WTC11 (cell line): ENCODE data around the gene DHX8. TPM values are rescaled to one million over a fixed set of nuclear protein-coding genes. Genes with fewer than 3 reads are reported as not detected.

Source experiments
- ATAC-seq: fragments of 200-7000 bp; cut with Tn5 transposase; 2 replicates; pipeline ENCODE4 v1.10.0; 2021; ENCODE audit warnings: mild to moderate bottlenecking, moderate library complexity
- CTCF ChIA-PET: fragments of 300-600 bp; sonication (Branson Sonifier 250); formaldehyde crosslinking; loops from one replicate; lab custom pipeline; 2021; ENCODE audit warnings: antibody characterized with exemption; lab: Charles Lee
- POLR2A ChIA-PET: fragments of 350-600 bp; sonication (Branson Sonifier 250); formaldehyde crosslinking; loops from one replicate; lab custom pipeline; 2021; ENCODE audit warnings: antibody characterized with exemption; lab: Charles Lee
- DNase-seq: peaks from one replicate; pipeline ENCODE4 v3.0.0; 2021; ENCODE audit warnings: low spot score
- H3K27ac Mint-ChIP-seq: 2 replicates; pipeline ENCODE4 v1.8.0; 2021; ENCODE audit warnings: mixed read lengths
- H3K27me3 Mint-ChIP-seq: 2 replicates; pipeline ENCODE4 v1.8.0; 2021; ENCODE audit warnings: low read depth, mild to moderate bottlenecking, moderate library complexity, mixed read lengths
- H3K36me3 Mint-ChIP-seq: 2 replicates; pipeline ENCODE4 v1.8.0; 2021; ENCODE audit warnings: mixed read lengths
- H3K4me1 Mint-ChIP-seq: 2 replicates; pipeline ENCODE4 v1.8.0; 2022; ENCODE audit warnings: mixed read lengths
- H3K4me3 Mint-ChIP-seq: 2 replicates; pipeline ENCODE4 v1.8.0; 2021; ENCODE audit warnings: mild to moderate bottlenecking, moderate library complexity, mixed read lengths
- H3K9me3 Mint-ChIP-seq: 2 replicates; pipeline ENCODE4 v1.8.0; 2021; ENCODE audit warnings: mixed read lengths
- ESRRA ChIP-seq: sonication (generic); formaldehyde crosslinking; IDR thresholded peaks from 2 replicates; pipeline ENCODE4 v1.8.1; 2022; ENCODE audit warnings: mild to moderate bottlenecking, missing genetic modification reagents, borderline replicate concordance
- ETV6 ChIP-seq: sonication (generic); formaldehyde crosslinking; IDR thresholded peaks from 2 replicates; pipeline ENCODE4 v1.8.1; 2022; ENCODE audit warnings: mild to moderate bottlenecking, missing genetic modification reagents
- GRHL2 ChIP-seq: fragments of 250-450 bp; sonication (Bioruptor Pico); IDR thresholded peaks from 2 replicates; pipeline ENCODE4 v1.8.0; 2022; ENCODE audit warnings: mild to moderate bottlenecking, moderate library complexity; ENCODE audit not compliant: insufficient replicate concordance, severe bottlenecking
- GTF2I ChIP-seq: fragments of 250-450 bp; sonication (Bioruptor Pico); conservative IDR thresholded peaks from 2 replicates; pipeline ENCODE4 v1.4.0; 2021; ENCODE audit warnings: mild to moderate bottlenecking
- HMGA2 ChIP-seq: fragments of 250-450 bp; sonication (Bioruptor Pico); IDR thresholded peaks from 2 replicates; pipeline ENCODE4 v1.4.0; 2021; ENCODE audit warnings: mild to moderate bottlenecking, moderate library complexity
- HMGXB4 ChIP-seq: sonication (generic); formaldehyde crosslinking; IDR thresholded peaks from 2 replicates; pipeline ENCODE4 v1.8.1; 2023; ENCODE audit warnings: mild to moderate bottlenecking, moderate library complexity, missing genetic modification reagents
- MAX ChIP-seq: sonication (generic); formaldehyde crosslinking; IDR thresholded peaks from 2 replicates; pipeline ENCODE4 v1.8.0; 2022; ENCODE audit warnings: mild to moderate bottlenecking, missing genetic modification reagents
- NFYB ChIP-seq: sonication (generic); formaldehyde crosslinking; conservative IDR thresholded peaks from 2 replicates; pipeline ENCODE4 v1.8.0; 2022; ENCODE audit warnings: low read depth, missing genetic modification reagents
- OVOL2 ChIP-seq: fragments of 250-450 bp; sonication (Bioruptor Pico); IDR thresholded peaks from 2 replicates; pipeline ENCODE4 v1.9.0; 2021; ENCODE audit warnings: mild to moderate bottlenecking, borderline replicate concordance
- PRDM15 ChIP-seq: sonication (generic); formaldehyde crosslinking; IDR thresholded peaks from 2 replicates; pipeline ENCODE4 v1.8.0; 2022; ENCODE audit warnings: missing genetic modification reagents
- RELA ChIP-seq: sonication (generic); formaldehyde crosslinking; IDR thresholded peaks from 2 replicates; pipeline ENCODE4 v1.8.1; 2022; ENCODE audit warnings: missing genetic modification reagents, mild to moderate bottlenecking, borderline replicate concordance
- TEAD1 ChIP-seq: sonication (generic); formaldehyde crosslinking; IDR thresholded peaks from 2 replicates; pipeline ENCODE4 v1.8.0; 2022; ENCODE audit warnings: mild to moderate bottlenecking, missing genetic modification reagents
- TEAD4 ChIP-seq: sonication (generic); formaldehyde crosslinking; IDR thresholded peaks from 2 replicates; pipeline ENCODE4 v1.8.0; 2022; ENCODE audit warnings: mild to moderate bottlenecking, missing genetic modification reagents
- ZNF232 ChIP-seq: sonication (generic); formaldehyde crosslinking; IDR thresholded peaks from 2 replicates; pipeline ENCODE4 v1.8.0; 2022; ENCODE audit warnings: mild to moderate bottlenecking, missing genetic modification reagents
- ZNF263 ChIP-seq: sonication (generic); formaldehyde crosslinking; IDR thresholded peaks from 2 replicates; pipeline ENCODE4 v1.8.1; 2022; ENCODE audit warnings: low read depth, mild to moderate bottlenecking, moderate library complexity, missing genetic modification reagents
- ZNF396 ChIP-seq: fragments of 250-450 bp; sonication (Bioruptor Pico); IDR thresholded peaks from 2 replicates; pipeline ENCODE4 v1.8.0; 2021; ENCODE audit warnings: mild to moderate bottlenecking, moderate library complexity, borderline replicate concordance
- ZNF416 ChIP-seq: fragments of 250-450 bp; sonication (Bioruptor Pico); IDR thresholded peaks from 2 replicates; pipeline ENCODE4 v1.9.0; 2021; ENCODE audit warnings: mild to moderate bottlenecking, inconsistent platforms
- ZNF423 ChIP-seq: fragments of 250-450 bp; sonication (Bioruptor Pico); IDR thresholded peaks from 2 replicates; pipeline ENCODE4 v2.1.2; 2022; ENCODE audit warnings: mild to moderate bottlenecking, moderate library complexity
- total RNA-seq: library from RNA; stranded (reverse); gene quantifications from 3 replicates; pipeline ENCODE4 v1.2.3, GENCODE V29; 2021
- TF ChIP-seq, protein P1 (sequence below): fragments of 250-450 bp; sonication (Bioruptor Pico); IDR thresholded peaks from 2 replicates; pipeline ENCODE4 v2.1.2; 2022; ENCODE audit warnings: mild to moderate bottlenecking, moderate library complexity
- TF ChIP-seq, protein P2 (sequence below): fragments of 250-450 bp; sonication (Bioruptor Pico); IDR thresholded peaks from 2 replicates; pipeline ENCODE4 v1.9.0; 2021; ENCODE audit warnings: mild to moderate bottlenecking
- TF ChIP-seq, protein P3 (sequence below): fragments of 250-450 bp; sonication (Bioruptor Pico); IDR thresholded peaks from 2 replicates; pipeline ENCODE4 v1.9.0; 2021; ENCODE audit warnings: moderate library complexity, mild to moderate bottlenecking, inconsistent platforms, borderline replicate concordance
- TF ChIP-seq, protein P4 (sequence below): sonication (generic); formaldehyde crosslinking; IDR thresholded peaks from 2 replicates; pipeline ENCODE4 v1.8.1; 2023; ENCODE audit warnings: mild to moderate bottlenecking, missing genetic modification reagents, moderate library complexity

The DHX8 gene
- total RNA-seq, 1 experiment from 2014 or later: 58.5 TPM

DNA sequence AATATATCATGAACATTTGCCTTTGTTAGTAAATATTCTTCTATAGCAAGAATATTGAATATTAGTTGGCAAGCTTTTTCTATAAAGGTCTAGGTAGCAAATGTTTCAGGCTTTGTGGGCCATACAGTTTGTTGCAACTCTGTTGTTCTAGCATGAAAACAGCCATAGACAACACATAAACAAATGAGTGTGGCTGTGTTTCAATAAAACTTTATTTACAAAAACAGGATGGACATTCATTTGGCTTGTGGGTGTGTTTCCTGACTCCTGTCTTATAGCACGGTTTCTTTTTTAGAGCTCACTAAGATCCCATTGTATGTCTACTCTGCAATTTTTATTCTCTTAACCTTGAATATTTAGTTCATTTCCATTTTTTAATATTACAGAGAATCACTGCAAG, 46.0 kb upstream of the DHX8 start (continued):
- TF ChIP-seq, protein P1, sequence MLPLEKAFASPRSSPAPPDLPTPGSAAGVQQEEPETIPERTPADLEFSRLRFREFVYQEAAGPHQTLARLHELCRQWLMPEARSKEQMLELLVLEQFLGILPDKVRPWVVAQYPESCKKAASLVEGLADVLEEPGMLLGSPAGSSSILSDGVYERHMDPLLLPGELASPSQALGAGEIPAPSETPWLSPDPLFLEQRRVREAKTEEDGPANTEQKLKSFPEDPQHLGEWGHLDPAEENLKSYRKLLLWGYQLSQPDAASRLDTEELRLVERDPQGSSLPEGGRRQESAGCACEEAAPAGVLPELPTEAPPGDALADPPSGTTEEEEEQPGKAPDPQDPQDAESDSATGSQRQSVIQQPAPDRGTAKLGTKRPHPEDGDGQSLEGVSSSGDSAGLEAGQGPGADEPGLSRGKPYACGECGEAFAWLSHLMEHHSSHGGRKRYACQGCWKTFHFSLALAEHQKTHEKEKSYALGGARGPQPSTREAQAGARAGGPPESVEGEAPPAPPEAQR (CRISPR knock-in tag): no peak
- TF ChIP-seq, protein P2, sequence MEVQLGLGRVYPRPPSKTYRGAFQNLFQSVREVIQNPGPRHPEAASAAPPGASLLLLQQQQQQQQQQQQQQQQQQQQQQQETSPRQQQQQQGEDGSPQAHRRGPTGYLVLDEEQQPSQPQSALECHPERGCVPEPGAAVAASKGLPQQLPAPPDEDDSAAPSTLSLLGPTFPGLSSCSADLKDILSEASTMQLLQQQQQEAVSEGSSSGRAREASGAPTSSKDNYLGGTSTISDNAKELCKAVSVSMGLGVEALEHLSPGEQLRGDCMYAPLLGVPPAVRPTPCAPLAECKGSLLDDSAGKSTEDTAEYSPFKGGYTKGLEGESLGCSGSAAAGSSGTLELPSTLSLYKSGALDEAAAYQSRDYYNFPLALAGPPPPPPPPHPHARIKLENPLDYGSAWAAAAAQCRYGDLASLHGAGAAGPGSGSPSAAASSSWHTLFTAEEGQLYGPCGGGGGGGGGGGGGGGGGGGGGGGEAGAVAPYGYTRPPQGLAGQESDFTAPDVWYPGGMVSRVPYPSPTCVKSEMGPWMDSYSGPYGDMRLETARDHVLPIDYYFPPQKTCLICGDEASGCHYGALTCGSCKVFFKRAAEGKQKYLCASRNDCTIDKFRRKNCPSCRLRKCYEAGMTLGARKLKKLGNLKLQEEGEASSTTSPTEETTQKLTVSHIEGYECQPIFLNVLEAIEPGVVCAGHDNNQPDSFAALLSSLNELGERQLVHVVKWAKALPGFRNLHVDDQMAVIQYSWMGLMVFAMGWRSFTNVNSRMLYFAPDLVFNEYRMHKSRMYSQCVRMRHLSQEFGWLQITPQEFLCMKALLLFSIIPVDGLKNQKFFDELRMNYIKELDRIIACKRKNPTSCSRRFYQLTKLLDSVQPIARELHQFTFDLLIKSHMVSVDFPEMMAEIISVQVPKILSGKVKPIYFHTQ (CRISPR knock-in tag): no peak

- no peaks in the 10 kb centered on the region; the same call in 1 of the 2 replicates for H3K27me3 Mint-ChIP-seq
- CTCF ChIA-PET: interaction anchor here (1.1 kb wide), 2 partner anchors 10 to 45 kb away, joined by 3 to 5 read pairs; partner anchors contain the start of gene DHX8
- H3K4me3 Mint-ChIP-seq: no peak overlapping the region
- peak; percentile 22 for ATAC-seq
- DNase-seq: no peak
- no peaks in the 10 kb centered on the region for H3K36me3 Mint-ChIP-seq
- H3K27ac Mint-ChIP-seq: peak overlapping the region; percentile 53
- no peak for TF ChIP-seq ESRRA (CRISPR knock-in tag)
- TF ChIP-seq, protein P3, sequence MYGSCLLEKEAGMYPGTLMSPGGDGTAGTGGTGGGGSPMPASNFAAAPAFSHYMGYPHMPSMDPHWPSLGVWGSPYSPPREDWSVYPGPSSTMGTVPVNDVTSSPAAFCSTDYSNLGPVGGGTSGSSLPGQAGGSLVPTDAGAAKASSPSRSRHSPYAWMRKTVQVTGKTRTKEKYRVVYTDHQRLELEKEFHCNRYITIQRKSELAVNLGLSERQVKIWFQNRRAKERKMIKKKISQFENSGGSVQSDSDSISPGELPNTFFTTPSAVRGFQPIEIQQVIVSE: no peak
- no peak for TF ChIP-seq TEAD4
- TF ChIP-seq ZNF423 (CRISPR knock-in tag): no peak
- no peak for TF ChIP-seq PRDM15 (CRISPR knock-in tag)
- POLR2A ChIA-PET: no interaction called here
- no peaks in the 10 kb centered on the region for H3K9me3 Mint-ChIP-seq
- peaks cover 8% of the 10 kb centered on the region for H3K4me1 Mint-ChIP-seq
These were observed 45.1 kb upstream of the DHX8 start for GRCh38 chr17:43438626-43439025.

DNA sequence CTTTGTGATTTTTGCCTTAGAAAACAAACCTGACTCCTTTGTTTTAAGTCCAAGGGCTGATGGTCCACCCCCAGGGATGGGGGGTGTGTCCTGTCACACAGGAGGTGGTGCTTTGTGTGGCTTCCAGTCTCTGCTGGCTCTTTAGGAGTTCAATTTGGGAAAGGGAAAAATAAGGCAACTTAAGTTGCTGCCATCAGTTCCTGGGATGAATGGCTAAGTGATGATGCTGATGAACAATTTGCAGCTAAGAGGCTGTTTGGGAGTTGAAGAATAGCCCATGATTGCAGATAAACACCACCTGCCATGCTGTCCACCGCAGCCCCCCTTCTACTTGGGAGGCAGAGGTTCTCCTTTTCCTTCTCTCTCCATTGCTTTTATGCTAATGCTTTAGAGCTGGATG, 44.7 kb upstream of the DHX8 start:
- H3K9me3 Mint-ChIP-seq: no peaks in the 10 kb centered on the region
- ATAC-seq (peak; percentile 73), DNase-seq (peak; percentile 22)
- peaks cover 8% of the 10 kb centered on the region for H3K4me1 Mint-ChIP-seq
- no peaks in the 10 kb centered on the region for H3K36me3 Mint-ChIP-seq
- ChIA-PET CTCF (interaction anchor here (0.6 to 1.1 kb wide), 3 partner anchors 9 to 45 kb away, joined by 3 to 5 read pairs (median 3); partner anchors contain the start of gene DHX8), POLR2A (no interaction called here)
- peak overlapping the region; percentile 53 for H3K27ac Mint-ChIP-seq
- H3K4me3 Mint-ChIP-seq: no peak overlapping the region
- H3K27me3 Mint-ChIP-seq: no peaks in the 10 kb centered on the region; the same call in 1 of the 2 replicates
- TF ChIP-seq ETV6 (CRISPR knock-in tag): no peak
- TF ChIP-seq NFYB (CRISPR knock-in tag): no peak
- TF ChIP-seq TEAD4: no peak
- no peak for TF ChIP-seq ZNF232 (CRISPR knock-in tag)
- no peak for TF ChIP-seq ZNF396
- TF ChIP-seq ZNF263 (CRISPR knock-in tag): no peak
- no peak for TF ChIP-seq RELA
- TF ChIP-seq HMGA2: no peak
- TF ChIP-seq, protein P4, sequence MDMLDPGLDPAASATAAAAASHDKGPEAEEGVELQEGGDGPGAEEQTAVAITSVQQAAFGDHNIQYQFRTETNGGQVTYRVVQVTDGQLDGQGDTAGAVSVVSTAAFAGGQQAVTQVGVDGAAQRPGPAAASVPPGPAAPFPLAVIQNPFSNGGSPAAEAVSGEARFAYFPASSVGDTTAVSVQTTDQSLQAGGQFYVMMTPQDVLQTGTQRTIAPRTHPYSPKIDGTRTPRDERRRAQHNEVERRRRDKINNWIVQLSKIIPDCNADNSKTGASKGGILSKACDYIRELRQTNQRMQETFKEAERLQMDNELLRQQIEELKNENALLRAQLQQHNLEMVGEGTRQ (CRISPR knock-in tag): no peak
- no peak for TF ChIP-seq MAX (CRISPR knock-in tag)
- no peak for TF ChIP-seq OVOL2
- no peak for TF ChIP-seq HMGXB4
- no peak for TF ChIP-seq ZNF416 (CRISPR knock-in tag)
- no peak for TF ChIP-seq TEAD1 (CRISPR knock-in tag)
- no peak for TF ChIP-seq GRHL2 (CRISPR knock-in tag)
- no peak for TF ChIP-seq GTF2I (CRISPR knock-in tag)
